GM19351 (cell line): ENCODE results near the gene RHBDF2.
A peak's percentile ranks its signal among the peaks of the same experiment; 100 is the strongest.

Source experiments
- ATAC-seq: cut with Tn5 transposase; IDR thresholded peaks from one replicate; pipeline ENCODE4 v1.9.1; 2021; ENCODE audit warnings: mild to moderate bottlenecking, moderate library complexity; ENCODE audit not compliant: unreplicated experiment

Gene RHBDF2

DNA sequence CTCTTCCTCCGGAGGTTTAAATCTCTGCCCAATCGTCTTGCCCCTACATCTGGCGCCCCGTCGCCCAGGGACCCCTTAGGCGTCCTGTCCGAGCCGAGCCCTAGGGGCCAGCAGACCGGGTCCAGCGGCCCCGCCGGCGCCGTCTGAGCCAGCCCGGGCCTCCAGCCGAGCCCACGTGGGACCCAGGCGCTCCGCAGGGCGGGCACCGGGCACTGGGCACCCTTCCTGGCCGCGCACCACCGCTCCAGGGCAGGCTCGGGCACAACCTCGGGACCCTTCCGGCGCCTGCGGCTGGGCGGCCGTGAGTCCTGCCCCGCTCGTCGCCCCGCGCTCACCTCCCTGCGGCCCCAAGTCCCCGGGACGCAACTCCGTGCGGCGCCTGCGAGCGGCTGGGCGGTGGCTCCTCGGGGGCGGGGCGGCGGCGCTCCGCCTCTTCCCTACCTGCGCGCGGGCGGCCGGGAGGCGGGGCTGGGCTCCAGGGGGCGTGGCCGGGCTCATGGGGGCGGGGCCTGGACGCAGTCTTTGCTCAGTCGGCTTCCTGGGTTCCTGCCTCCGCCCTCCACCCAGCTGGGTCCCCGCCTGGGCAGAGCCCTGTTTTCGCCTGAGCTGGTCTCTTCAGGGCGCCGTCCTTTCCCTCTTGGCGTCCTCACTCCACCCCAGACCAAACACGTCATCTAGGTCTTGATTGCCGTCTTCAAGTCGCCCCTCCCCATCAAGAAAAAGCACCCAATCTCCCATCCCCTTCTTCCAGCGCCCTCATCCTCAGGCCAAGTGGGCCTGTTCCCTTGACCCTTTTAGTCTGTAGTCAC is at the start of gene RHBDF2:
TSS of gene RHBDF2 (minus strand) at position 406 of the 809 bp plus-strand sequence. CDS start 19,899 bp downstream, outside the sequence.
- ATAC-seq, result peak; percentile 73

DNA sequence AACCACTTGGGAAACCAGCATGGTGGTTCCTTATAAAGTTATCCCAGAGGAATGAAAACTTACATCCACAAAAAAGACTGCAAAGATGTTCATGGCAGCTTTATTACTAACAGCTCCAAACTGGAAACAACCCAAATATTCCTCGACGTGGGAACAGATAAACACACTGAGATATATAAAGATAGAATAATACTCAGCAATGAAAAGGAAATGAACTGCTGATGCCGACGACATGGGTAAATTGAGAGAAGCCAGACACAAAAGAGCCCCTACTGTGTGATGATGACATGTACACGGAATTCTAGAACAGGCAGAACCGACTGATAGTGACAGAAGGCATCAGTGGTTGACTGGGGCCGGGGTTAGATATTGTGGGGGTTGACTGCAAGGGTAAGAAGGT is 48.3 kb upstream of the RHBDF2 start:
- ATAC-seq, result no peak

DNA sequence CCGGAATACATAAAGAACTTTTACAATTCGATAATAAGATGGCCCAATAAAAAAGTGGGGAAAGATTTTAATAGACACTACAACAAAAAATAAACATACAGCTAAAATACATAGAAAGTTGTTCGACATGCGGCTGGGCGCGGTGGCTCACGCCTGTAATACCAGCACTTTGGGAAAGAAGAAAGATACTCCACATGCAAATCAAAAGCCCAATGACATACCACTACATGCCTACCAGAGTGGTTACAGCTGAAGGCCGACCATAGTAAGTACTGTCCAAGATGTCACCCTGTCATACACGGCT is 47.9 kb upstream of the RHBDF2 start:
- ATAC-seq, result no peak

DNA sequence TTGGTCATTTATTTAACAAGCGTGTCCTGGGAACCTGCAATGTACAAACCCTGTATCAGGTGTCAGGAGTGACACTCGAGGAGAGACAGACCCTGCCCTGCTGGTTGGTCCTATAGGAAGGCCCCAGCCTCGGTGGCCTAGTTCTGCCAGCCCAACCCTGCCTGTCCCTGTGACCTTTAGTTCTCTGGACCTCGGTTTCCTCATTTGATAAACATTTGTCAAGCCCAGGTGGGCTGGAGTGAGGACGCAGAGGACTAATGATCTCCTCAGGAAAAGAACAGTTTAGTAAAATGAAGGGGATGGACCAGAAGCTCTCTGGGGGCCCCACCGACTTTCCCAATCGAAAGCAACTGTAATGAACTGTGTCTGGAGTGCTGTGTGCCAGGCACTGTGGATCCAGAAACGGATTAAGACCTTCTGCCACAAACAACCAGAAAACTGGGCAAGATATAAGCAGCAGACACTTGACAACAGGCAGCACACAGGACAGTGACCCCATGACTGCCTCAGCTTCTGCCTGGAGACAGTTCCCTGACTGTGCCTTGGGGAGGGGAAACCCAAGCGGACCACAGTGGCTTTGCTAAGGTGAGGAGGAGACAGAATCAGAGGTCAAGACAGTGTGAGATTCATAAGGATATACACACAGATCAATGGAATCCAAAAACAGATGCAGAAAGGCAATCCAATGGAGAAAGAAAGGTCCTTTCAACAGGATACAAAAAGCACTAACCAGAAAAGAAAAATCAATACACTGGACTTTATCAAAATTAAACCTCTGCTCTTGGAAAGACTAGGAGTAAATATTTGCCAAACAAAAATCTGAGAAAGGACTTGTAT is 47.4 kb upstream of the RHBDF2 start:
- ATAC-seq, result no peak

DNA sequence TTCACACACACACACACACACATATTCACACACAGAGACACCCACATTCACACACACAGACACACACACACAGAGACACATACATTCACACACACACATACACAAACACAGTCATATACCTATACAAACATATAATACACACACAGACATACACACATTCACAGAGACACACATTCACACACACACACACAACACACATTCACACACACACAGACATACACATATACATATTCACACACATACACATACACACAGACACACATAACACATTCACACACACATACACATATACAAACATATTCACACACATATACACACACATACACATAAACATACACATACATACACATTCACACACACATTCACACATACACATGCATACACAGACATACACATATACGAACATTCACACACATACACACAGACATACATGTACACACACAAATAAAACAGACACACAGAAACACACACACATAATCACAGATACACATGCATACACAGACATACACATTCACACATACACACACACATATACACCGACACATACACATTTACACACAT is 46.5 kb upstream of the RHBDF2 start:
- no peak for ATAC-seq

DNA sequence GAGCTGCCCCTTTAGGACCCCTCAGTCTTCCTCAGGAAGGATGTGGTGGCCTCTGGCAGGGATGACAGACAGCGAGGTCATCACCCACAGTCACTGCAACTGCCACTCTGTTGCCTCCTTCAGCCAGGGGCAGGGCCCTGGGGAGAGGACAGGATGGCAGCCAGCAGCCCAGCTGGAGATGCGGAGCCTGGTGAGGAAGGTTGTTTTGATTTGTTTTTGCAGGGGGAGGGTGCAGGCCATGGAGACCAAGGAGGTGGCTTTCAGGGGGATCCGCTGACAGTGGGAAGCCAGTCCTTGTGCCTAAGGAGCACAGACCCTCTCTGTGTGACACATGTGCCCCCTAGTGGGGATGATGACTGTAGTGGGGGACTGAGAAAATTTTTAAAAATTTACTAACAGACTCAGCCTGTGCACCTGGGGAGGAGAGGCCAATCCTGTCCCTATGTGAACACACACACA is 46.0 kb upstream of the RHBDF2 start:
- no peak for ATAC-seq

DNA sequence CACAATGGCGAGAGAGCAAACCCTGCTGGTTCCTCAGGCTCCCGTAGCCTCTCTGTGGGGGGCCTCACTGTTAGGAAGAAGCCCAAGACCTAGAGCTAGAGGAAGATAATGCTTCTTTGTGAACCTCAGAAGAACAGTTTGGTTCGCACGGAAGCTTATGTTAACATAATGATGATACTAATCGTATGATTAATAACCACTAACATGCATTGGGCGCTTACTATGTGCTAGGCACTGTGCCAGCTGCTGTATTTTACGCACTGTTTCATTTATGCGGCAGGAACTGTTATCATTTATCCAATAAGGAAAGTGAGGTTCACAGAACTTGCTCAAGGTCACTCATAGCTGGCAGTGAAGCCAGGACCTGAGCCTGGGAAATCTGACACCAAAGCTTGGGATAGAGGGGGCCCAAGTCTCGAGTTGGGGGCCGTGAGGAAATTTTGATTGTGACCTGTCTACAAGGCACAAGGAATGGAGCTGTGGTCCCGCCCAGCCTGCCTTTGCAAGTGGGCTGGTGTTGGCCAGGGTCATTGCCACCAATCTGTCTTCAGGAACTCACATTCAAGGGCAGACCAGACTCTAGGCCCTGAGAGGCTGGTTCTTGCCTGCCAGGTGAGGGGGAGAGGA is 45.4 kb upstream of the RHBDF2 start:
- no peak for ATAC-seq

DNA sequence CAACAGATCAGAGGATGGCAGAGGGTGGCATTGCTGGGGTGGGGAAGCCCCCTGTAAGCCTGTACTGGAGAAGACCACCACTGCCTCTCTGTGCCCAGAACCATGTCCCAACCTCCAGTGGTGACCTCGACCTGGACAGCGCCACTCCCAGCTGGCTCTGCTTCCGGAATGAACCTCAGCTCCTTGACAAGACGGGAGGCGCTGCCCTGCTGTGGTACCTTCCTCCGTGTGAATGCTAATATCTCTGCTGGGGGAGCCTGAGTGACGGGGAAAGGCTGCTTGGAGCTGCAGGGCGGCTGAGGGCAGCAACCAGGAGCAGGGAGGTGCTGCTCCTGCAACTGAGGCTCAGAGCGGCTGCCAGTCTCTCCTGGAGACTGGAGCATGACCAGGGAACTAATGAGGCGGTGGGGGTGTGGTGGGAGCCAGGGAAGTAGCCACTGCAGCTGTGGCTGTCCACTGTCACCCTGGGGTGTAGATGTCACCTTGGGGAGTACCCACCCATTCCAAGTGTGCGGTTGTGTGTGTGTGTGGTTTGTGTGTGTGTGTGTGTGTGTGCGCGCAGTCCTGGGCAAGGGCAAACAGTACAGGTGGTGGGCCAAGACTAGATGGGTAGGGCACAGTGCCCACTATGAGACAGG is 44.8 kb upstream of the RHBDF2 start:
- no peak for ATAC-seq

DNA sequence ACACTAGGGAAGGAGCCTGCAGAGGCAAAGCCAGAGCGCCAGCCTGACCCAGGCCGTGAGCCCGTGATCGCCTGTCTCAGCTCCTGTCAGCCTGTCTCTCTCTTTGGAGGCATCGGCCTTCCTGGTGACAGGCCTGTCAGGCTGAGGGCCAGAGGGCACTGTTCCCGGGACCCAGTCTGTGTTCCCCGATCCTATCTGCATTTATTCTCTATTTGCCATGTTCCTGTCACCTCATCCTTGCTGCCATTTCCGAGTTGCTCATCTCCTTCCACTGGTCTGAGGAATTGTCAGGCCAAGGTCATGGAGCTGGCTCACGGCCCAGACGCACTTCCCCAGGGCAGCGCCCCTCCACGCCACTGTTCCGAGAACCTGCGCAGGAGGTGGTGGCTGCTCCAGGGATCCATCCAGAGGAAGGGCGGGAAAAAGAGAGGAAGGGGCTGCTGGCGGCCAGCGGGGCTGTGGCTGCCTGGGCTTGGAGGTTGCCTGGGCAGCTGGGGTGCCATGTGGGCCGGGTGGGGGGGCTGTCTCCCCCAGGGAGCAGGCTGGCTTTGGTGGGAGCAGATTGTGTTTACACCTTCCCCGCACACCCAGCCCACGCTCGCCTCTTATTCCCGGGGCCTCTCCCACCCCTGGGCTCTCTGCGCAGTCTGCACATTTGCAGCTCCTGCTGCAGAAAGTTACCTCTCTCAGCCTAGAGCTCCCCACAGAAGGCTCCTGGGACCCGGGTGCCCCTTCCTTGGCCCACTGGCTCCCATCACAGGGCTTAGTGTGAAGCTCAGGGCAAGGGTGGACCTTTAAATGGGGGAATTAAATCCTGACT is 43.5 kb upstream of the RHBDF2 start:
- ATAC-seq, result no peak

DNA sequence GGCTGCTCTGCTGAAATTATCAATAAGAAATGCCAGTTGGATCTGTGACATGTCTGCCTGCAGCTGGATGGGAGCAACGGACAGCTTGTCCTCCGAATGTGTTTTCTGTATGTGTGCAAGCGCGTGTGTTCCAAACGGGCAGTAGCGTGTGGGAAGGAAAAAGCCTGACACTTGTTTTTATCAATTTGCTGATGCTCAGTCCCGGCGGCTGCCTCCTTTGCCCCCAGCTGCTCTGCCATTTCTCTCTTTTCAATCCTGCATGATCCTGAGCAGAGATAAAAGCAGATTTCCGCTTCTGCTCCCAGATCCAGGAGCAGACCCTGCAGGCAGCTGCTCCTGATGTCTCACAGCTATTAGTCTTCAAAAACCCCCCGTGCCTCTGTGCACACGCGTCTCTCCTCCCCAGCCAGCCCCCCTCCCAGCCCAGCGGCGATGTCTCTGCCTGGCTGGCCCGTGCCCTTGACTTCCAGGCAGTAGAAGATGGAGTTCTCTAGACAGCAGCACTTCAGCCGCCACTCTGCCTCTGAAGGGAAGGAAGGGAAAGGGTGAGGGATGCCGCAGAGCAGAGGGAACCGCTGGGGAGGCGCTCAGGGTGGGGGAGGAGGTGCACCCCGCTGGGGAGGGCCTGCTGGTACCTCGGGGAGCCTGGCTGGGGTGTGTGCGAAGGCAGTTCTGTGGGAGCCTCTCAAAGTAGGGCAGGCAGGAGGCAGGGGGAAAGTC is 42.8 kb upstream of the RHBDF2 start:
- no peak for ATAC-seq

DNA sequence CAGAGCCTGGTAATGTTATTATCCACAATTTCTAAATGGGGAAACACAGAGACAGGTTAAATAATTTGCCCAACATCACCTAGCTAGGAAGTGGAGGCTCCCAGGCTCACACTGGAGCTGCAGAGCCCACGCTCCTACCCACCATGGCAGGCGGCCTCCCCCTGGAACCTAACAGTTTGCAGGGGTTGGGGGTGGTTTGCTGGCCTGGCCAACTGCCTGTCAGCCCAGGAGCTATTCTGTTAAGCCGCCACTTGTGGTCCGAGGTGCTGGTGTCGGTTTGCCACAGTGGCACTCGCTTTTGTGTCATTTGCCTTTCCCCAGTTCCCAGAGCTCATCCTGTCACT is 42.2 kb upstream of the RHBDF2 start:
- ATAC-seq, result no peak

DNA sequence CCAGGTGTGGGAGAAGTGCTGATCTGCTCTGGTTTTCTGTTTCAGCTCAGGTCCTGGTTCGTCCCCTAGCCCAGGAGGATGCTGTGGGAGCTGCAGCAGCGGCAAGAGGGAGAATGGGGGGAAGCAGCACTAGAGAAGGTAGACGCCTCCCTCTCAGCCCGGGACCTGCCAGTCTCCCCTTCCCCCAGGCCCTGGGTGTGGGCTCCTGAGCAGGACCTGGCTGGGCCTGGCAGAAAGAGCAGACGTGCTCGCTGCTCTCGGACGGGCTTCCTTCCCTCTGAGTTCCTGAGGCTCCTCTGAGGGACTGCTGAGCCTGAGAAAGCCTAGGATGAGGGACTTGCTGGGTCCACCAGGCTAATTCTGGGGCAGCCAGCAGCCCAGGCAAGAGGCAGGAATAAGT is 41.8 kb upstream of the RHBDF2 start:
- no peak for ATAC-seq

DNA sequence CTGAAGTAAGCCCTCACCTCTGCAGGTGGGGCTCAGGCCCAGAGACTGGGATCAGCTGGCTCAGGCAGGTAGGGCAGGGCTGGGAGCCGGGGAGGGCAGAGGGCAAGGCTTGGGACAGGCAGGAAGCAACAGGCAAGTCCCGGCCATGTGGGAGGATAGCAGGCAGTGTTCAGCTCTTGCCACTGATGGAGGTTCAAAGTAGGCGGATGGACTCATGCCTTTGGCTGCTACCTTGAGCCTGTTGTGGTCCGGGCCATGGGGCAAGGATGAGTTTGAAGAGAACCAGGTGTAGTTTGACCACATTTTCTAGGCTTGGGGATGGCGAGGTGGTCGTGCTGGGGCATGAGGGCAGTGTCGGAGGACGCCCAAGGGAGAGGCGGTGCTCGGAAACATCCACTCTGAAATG is 41.3 kb upstream of the RHBDF2 start:
- ATAC-seq, result no peak

DNA sequence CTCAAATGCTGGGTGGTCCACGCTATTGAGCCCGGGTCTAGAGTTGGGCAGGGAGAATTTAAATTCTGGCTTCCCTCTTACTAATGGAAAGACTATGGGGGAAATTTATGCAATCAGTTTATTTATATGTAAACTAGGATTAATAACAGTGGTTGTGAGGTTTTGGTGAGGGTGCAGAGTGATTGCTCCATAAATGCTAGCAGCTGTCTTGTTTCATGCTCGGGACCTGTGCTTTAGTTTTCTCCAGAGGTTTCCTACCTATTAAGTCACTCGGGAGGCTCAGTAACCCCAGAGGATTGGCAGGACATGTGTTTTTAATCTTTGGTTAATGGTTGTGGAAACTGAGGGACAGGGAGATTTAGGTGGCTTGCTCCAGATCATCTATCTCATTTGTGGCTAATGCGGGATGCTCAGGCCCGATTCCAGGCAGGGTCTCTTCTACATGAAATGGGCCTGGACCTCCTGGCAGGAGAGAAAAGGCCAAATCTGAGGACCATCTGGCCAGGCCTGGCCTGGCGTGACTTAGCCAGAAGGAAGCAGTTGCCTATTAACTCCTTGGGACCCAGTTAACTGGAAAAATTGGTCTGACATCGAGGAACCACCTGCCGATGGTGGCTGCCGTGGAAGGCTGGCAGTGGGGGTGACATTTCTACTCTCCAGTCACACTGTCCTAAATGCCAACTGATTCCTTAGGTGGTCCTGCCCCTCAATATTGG is 40.7 kb upstream of the RHBDF2 start:
- ATAC-seq, result no peak

DNA sequence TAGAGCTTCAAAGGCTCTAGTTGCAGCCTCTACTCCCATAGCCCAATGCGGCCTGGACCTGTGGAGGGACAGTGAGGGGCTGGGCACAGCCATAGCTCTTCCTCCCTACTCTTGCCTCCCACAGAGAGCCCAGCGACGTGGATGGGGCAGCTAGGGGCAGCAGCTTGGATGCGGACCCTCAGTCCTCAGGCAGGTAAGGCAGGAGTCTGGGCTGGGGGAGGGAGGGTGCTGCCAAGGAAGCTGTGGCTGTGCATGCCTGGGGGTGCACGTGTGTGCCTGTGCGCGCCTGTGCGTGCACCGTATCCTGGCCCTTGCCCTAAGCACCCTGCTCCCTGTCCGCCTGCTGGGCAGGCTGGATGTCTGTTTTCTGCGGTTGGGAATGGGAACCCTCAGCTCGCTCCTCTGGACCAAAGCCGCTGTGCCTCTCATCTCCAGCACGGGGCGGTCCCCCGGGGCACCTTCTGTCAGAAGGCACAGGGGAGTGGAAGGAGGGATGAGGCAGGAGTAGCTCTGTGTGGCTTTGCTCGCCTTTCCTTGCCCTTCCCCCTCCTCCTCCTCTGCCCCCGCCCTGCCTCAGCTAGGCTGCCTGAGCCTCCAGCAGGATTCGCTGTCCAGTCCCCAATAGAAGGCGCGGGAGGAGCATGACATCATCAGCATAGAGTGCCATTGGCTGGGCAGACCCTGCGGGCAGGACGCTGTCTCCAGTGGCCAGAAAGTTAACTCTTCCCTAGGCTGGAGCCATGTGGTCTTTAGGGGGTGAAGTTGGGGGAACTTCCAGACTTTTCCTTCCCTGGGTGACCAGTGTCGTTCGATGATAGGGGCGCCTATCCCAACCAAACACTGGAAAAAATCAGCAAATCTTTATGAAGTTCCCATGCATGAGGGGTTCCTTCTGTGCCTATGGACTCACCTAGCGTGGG is 39.4 kb upstream of the RHBDF2 start:
- ATAC-seq, result no peak

DNA sequence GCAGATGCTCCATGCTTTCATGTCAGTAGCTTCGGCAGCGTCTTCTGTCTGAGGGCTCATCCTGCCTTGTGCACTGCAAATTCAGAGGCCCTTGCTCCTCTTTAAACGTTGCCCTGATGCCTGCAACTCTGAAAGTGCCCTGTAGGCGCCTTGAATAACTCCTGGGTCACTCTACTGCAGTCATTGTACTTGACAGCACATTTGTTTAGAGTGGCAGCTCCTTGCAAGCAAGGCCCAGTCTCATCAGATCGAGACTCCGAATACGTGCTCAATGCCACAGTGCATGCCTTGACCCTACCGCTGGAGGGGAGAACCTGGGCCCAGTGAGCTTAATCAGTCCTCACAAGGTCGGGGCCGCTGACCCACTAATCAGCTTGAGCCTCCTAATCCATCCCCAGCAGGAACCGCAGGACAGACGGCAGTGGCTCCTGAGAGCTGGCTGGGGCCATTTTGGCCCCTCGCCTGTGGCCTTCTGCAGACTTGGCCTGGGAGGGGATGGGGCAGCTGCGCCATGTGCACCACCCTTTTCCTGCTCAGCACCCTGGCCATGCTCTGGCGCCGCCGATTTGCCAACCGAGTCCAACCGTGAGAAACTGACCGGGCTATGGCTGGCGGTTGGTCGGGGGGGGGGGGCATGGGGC is 38.5 kb upstream of the RHBDF2 start, which contains the start of gene PRCD:
TSS of gene PRCD (plus strand) at position 414 of the 641 bp plus-strand sequence. CDS start at position 512, 98 bp downstream.
- no peak for ATAC-seq

DNA sequence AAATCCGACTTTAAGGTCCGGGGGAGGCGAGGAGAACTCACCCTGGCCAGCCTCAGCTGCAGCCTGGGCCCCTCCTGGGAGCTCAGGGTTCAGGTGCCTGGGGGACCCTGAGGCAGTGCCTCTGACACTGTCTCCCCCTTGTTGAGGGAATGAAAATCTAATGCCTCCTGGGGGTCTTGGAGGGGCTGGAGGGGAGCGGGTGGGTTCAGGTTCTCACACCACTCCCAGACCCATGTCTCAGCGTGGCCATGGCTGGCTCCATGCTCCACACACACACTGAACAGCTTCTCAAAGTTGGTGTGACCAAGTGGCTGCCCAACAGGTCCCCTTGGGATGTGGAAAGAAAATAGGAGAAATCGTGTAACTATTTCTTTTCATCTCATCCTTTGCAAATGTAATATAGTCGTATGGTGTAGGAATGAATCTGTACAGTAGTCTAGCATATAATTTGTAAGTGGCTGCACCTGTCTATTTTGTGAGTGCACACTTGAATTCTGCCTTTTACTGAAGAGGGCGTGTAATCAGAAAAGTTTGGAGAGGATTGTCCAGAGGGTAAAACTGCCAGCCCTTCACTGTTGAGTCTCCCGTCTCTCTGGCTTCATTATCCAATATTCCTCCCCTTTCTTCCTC is 37.8 kb upstream of the RHBDF2 start:
- ATAC-seq, result no peak
